K562 (cell line): ENCODE measurements around the gene RUVBL2. TPM values are rescaled to one million over a fixed set of nuclear protein-coding genes. Genes with fewer than 3 reads are reported as not detected.

ENCODE experiments used
- BCOR ChIP-seq: fragments of 450-650 bp; IDR thresholded peaks from 2 replicates; pipeline ENCODE4 v1.6.1; 2016
- ELF4 ChIP-seq: fragments of 450-650 bp; formaldehyde crosslinking; IDR thresholded peaks from 2 replicates; pipeline ENCODE4 v1.4.0; 2022; ENCODE audit warnings: missing genetic modification characterization
- MCM3 ChIP-seq: fragments of 450-650 bp; IDR thresholded peaks from 2 replicates; pipeline ENCODE4 v1.6.1; 2016
- MEF2A ChIP-seq: IDR thresholded peaks from 2 replicates; pipeline ENCODE4 v1.6.1; 2011; ENCODE audit warnings: low read depth, mild to moderate bottlenecking, low read length, moderate library complexity; ENCODE audit not compliant: control insufficient read depth
- PHB ChIP-seq: fragments of 250-450 bp; sonication (Bioruptor Pico); IDR thresholded peaks from 2 replicates; pipeline ENCODE4 v1.5.0; 2021
- SMAD3 ChIP-seq: fragments of 450-650 bp; formaldehyde crosslinking; conservative IDR thresholded peaks from 2 replicates; pipeline ENCODE4 v1.4.0; 2020; ENCODE audit warnings: mild to moderate bottlenecking
- STAT5A ChIP-seq: IDR thresholded peaks from 2 replicates; pipeline ENCODE4 v1.6.1; 2012; ENCODE audit warnings: low read length, inconsistent platforms, borderline replicate concordance
- ZBTB2 ChIP-seq: fragments of 450-650 bp; IDR thresholded peaks from 2 replicates; pipeline ENCODE4 v1.6.1; 2016; ENCODE audit warnings: antibody characterized with exemption
- ZBTB5 ChIP-seq: fragments of 450-650 bp; IDR thresholded peaks from 2 replicates; pipeline ENCODE4 v1.6.1; 2017; ENCODE audit warnings: antibody characterized with exemption
- ZNF277 ChIP-seq: fragments of 250-450 bp; sonication (Bioruptor Pico); IDR thresholded peaks from 2 replicates; pipeline ENCODE4 v1.8.0; 2022; ENCODE audit warnings: inconsistent platforms, mild to moderate bottlenecking, moderate library complexity, borderline replicate concordance
- ZNF609 ChIP-seq: sonication (generic); formaldehyde crosslinking; IDR thresholded peaks from 2 replicates; pipeline ENCODE4 v1.8.1; 2023; ENCODE audit warnings: missing genetic modification reagents, mild to moderate bottlenecking, borderline replicate concordance
- ZNF699 ChIP-seq: fragments of 250-450 bp; sonication (Bioruptor Pico); IDR thresholded peaks from 2 replicates; pipeline ENCODE4 v1.8.0; 2021; ENCODE audit warnings: mild to moderate bottlenecking, moderate library complexity; ENCODE audit not compliant: insufficient replicate concordance
- ZNF75A ChIP-seq: fragments of 450-650 bp; formaldehyde crosslinking; IDR thresholded peaks from 2 replicates; pipeline ENCODE4 v1.4.0; 2020; ENCODE audit warnings: mild to moderate bottlenecking
- polyA plus RNA-seq, 8 experiments: library from polyadenylated mRNA; depleted of rRNA in 4 of 8; stranded (reverse) in 5 of 8; unstranded in 3 of 8; fragments of >200 nt; fragmentation: Nextera tagmentation in 2 of 8; fragmentation: Illumina TruSeq in 1 of 8; extraction: Ambion mirVana in 2 of 8; extraction: Trizol in 1 of 8; gene quantifications; 2 replicates each; pipeline versions ENCODE4 v1.2.1 to v1.2.3, GENCODE V29; 2011 to 2014; ENCODE audit warnings: inconsistent platforms in 1 of 8, missing spikeins in 1 of 8
- total RNA-seq, 7 experiments: library from RNA; depleted of rRNA in 6 of 7; stranded (reverse); fragments of >200 nt in 6 of 7; fragmentation: Illumina TruSeq in 2 of 7; extraction: Trizol in 2 of 7; gene quantifications; 2 replicates each; pipeline versions ENCODE4 v1.2.1 to v1.2.3, GENCODE V29; 2011 to 2021; ENCODE audit warnings: low replicate concordance in 1 of 7
- TF ChIP-seq, protein P1 (sequence below), 2 experiments: fragments of 450-650 bp in 1 of 2; sonication (generic) in 1 of 2; formaldehyde crosslinking in 1 of 2; IDR thresholded peaks in 1 of 2; conservative IDR thresholded peaks in 1 of 2; 2 replicates each; pipeline versions ENCODE4 v1.6.1 to v1.8.1; 2016 to 2023; ENCODE audit warnings: mild to moderate bottlenecking in 2 of 2, moderate library complexity in 2 of 2, inconsistent platforms in 1 of 2, missing genetic modification reagents in 1 of 2
- TF ChIP-seq, protein P2 (sequence below): sonication (generic); formaldehyde crosslinking; IDR thresholded peaks from 2 replicates; pipeline ENCODE4 v1.9.0; 2022; ENCODE audit warnings: mild to moderate bottlenecking, missing genetic modification reagents

Gene RUVBL2
- total and polyA plus RNA-seq, 9 of the 15 experiments (the other 6 are each of a cell fraction or from before 2014, with no cell fraction given): 71.4 to 453 (median 237) TPM

DNA sequence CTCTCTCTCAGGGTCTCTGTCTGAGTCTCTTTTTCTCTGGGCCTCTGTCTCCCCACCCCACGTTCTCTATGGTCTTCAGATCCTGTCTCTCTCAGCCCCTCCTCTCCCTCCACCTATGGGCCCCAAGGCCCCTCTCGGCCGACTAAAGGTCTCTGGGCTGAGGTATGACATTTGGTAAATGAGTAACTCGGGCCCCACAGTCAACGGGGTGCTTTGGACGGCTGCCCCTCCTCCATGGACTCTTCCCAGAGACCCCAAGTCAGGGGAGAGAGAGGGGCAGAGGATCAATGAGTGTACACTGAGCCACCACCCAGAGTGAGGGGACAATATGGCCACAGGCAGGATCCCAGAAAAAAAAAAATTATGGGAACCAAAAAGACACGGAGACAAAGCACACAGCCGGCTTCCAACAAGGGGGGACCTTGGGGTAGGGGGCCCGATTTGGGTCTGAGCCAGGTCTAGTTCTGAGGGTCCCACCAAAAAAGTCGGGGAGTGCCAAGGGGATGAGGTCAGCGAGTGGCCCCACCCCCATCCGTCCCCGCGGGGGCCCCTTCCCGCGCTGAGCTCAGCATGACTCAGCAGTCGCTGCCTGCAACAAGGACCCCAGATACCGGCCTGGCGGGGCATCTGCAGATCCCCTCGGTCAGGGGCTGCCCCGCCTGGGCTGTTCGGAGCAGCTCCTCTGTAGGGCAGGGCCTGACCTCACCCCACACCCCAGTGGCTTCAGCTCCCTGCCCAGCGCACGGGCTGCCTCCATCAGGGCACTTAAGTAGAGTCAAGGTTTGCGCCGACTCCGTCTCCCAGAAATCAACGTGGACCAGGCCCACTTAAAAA lies 30.1 kb upstream of the RUVBL2 start (continued):
- TF ChIP-seq, protein P1, sequence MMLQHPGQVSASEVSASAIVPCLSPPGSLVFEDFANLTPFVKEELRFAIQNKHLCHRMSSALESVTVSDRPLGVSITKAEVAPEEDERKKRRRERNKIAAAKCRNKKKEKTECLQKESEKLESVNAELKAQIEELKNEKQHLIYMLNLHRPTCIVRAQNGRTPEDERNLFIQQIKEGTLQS (IDR thresholded peaks at IDR 0.05): peak; percentile 98
- TF ChIP-seq, protein P1 (CRISPR knock-in tag; conservative IDR thresholded peaks at IDR 0.05): peak; percentile 95
- 0 out of 2 replicates have a peak, but pooled peaks have one; percentile 79 for TF ChIP-seq ZBTB2
- no peak for TF ChIP-seq STAT5A
- no peak for TF ChIP-seq ZNF699 (CRISPR knock-in tag)
- 0 out of 2 replicates have a peak, but pooled peaks have one; percentile 26 for TF ChIP-seq BCOR
- TF ChIP-seq PHB: peak; percentile 84; the same call in 1 of the 2 replicates
- TF ChIP-seq MEF2A: no peak
- no peak for TF ChIP-seq ZBTB5
- TF ChIP-seq ZNF609 (CRISPR knock-in tag): no peak
- TF ChIP-seq, protein P2, sequence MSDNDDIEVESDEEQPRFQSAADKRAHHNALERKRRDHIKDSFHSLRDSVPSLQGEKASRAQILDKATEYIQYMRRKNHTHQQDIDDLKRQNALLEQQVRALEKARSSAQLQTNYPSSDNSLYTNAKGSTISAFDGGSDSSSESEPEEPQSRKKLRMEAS (CRISPR knock-in tag): peak; percentile 73
- TF ChIP-seq ZNF277 (CRISPR knock-in tag): no peak
- TF ChIP-seq ELF4: no peak; the same call in 1 of the 2 replicates
- TF ChIP-seq MCM3: no peak
- peak; percentile 60; the same call in 1 of the 2 replicates for TF ChIP-seq SMAD3 (CRISPR knock-in tag)
- no peak; the same call in 1 of the 2 replicates for TF ChIP-seq ZNF75A (CRISPR knock-in tag)
